ENCODE results near the gene S100A14. TPM values are rescaled to one million over a fixed set of nuclear protein-coding genes. Genes with fewer than 3 reads are reported as not detected.

S100A14 gene
- total and polyA plus RNA-seq, 2 of the 13 experiments (the other 11 are each of a cell fraction or from before 2014, with no cell fraction given) = 1.4 to 7.7 TPM

DNA sequence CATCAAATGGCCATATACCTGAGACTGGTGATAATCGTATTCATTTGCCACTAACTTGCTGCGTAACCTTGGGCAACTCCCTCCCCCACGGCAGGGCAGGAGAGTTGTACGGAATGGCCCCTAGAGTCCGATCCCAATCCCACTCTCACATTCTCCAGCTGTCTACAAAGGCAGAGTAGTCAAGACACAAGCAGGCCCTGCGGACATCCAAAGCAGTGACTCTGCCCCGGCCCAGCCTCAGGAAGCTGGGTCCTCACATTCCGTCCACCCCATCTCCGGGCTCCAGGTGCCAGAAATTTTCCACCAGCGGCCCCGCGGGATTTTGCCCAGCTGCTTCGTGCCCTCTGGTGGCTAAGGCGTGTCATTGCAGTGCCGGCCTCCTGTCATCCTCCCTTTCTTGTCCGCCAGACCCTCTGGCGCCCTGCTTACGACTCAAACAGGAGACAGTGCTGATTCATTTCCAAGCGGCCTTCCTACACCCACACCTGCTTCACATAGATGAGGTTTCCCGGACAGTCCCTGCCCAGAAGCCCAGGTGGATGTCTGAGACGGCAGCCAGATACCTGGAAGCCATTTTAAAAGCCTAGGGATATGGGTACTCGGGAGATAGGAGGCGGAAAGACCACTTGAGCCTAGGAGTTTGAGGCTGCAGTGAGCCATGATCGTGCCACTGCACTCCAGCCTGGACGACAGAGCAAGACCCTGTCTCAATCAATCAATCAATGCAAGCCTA is 47.6 kb downstream of the S100A14 start (continued):
- TF ChIP-seq, protein P1, sequence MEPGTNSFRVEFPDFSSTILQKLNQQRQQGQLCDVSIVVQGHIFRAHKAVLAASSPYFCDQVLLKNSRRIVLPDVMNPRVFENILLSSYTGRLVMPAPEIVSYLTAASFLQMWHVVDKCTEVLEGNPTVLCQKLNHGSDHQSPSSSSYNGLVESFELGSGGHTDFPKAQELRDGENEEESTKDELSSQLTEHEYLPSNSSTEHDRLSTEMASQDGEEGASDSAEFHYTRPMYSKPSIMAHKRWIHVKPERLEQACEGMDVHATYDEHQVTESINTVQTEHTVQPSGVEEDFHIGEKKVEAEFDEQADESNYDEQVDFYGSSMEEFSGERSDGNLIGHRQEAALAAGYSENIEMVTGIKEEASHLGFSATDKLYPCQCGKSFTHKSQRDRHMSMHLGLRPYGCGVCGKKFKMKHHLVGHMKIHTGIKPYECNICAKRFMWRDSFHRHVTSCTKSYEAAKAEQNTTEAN (CRISPR knock-in tag; conservative IDR thresholded peaks at IDR 0.05) = no peak
- 0 out of 2 replicates have a peak, but pooled peaks have one; percentile 37 for TF ChIP-seq KLF12 (CRISPR knock-in tag; IDR thresholded peaks at IDR 0.05; ENCODE audit: borderline replicate concordance)
- TF ChIP-seq, protein P2, sequence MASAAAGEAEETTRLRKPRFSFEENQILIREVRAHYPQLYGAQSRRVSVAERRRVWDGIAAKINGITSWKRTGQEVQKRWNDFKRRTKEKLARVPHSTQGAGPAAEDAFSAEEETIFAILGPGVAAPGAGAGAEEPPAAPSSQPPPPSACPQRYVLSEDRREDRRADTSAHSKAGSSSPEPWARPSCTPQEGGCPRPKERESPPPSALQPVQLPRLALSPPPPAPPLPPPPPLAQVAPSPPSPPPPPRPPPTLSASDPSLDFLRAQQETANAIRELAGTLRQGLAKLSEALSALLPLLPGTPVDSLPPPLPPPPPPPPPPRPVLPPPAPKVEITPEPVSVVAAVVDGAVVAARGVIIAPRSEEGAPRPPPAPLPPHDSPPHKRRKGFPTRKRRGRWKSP (CRISPR knock-in tag; IDR thresholded peaks at IDR 0.05) = 0 out of 2 replicates have a peak, but pooled peaks have one; percentile 32
- TF ChIP-seq, protein P3, sequence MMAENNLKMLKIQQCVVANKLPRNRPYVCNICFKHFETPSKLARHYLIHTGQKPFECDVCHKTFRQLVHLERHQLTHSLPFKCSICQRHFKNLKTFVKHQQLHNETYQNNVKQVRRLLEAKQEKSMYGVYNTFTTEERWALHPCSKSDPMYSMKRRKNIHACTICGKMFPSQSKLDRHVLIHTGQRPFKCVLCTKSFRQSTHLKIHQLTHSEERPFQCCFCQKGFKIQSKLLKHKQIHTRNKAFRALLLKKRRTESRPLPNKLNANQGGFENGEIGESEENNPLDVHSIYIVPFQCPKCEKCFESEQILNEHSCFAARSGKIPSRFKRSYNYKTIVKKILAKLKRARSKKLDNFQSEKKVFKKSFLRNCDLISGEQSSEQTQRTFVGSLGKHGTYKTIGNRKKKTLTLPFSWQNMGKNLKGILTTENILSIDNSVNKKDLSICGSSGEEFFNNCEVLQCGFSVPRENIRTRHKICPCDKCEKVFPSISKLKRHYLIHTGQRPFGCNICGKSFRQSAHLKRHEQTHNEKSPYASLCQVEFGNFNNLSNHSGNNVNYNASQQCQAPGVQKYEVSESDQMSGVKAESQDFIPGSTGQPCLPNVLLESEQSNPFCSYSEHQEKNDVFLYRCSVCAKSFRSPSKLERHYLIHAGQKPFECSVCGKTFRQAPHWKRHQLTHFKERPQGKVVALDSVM (CRISPR knock-in tag; IDR thresholded peaks at IDR 0.05) = 0 out of 2 replicates have a peak, but pooled peaks have one; percentile 35
- no peak for TF ChIP-seq POLR2AphosphoS2 (IDR thresholded peaks at IDR 0.05; ENCODE audit: low read depth, low read length)
- TF ChIP-seq ZNF430 (CRISPR knock-in tag; IDR thresholded peaks at IDR 0.05) = 0 out of 2 replicates have a peak, but pooled peaks have one; percentile 48
- TF ChIP-seq, protein P4, sequence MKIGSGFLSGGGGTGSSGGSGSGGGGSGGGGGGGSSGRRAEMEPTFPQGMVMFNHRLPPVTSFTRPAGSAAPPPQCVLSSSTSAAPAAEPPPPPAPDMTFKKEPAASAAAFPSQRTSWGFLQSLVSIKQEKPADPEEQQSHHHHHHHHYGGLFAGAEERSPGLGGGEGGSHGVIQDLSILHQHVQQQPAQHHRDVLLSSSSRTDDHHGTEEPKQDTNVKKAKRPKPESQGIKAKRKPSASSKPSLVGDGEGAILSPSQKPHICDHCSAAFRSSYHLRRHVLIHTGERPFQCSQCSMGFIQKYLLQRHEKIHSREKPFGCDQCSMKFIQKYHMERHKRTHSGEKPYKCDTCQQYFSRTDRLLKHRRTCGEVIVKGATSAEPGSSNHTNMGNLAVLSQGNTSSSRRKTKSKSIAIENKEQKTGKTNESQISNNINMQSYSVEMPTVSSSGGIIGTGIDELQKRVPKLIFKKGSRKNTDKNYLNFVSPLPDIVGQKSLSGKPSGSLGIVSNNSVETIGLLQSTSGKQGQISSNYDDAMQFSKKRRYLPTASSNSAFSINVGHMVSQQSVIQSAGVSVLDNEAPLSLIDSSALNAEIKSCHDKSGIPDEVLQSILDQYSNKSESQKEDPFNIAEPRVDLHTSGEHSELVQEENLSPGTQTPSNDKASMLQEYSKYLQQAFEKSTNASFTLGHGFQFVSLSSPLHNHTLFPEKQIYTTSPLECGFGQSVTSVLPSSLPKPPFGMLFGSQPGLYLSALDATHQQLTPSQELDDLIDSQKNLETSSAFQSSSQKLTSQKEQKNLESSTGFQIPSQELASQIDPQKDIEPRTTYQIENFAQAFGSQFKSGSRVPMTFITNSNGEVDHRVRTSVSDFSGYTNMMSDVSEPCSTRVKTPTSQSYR (CRISPR knock-in tag; IDR thresholded peaks at IDR 0.05; ENCODE audit: borderline replicate concordance) = peak; percentile 12; the same call in 1 of the 2 replicates
- no peak for TF ChIP-seq DPF2 (CRISPR knock-in tag; IDR thresholded peaks at IDR 0.05; ENCODE audit: borderline replicate concordance, low read depth)
- TF ChIP-seq KLF16 (CRISPR knock-in tag; IDR thresholded peaks at IDR 0.05) = peak in 1 of 2 experiments; percentile 61; a peak in 1 of 4 replicates
- TF ChIP-seq U2AF2 (IDR thresholded peaks at IDR 0.05; ENCODE audit: low read depth, low read length) = no peak
- TF ChIP-seq REPIN1 (CRISPR knock-in tag; IDR thresholded peaks at IDR 0.05; ENCODE audit: borderline replicate concordance, low read depth) = peak; percentile 29; the same call in 1 of the 2 replicates
- TF ChIP-seq BORCS8-MEF2B (CRISPR knock-in tag; IDR thresholded peaks at IDR 0.05) = peak; percentile 48; the same call in 1 of the 2 replicates
- TF ChIP-seq, protein P5, sequence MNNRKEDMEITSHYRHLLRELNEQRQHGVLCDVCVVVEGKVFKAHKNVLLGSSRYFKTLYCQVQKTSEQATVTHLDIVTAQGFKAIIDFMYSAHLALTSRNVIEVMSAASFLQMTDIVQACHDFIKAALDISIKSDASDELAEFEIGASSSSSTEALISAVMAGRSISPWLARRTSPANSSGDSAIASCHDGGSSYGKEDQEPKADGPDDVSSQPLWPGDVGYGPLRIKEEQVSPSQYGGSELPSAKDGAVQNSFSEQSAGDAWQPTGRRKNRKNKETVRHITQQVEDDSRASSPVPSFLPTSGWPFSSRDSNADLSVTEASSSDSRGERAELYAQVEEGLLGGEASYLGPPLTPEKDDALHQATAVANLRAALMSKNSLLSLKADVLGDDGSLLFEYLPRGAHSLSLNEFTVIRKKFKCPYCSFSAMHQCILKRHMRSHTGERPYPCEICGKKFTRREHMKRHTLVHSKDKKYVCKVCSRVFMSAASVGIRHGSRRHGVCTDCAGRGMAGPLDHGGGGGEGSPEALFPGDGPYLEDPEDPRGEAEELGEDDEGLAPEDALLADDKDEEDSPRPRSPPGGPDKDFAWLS (CRISPR knock-in tag; IDR thresholded peaks at IDR 0.05; ENCODE audit: borderline replicate concordance) = no peak
- TF ChIP-seq TCF7L2 (IDR thresholded peaks at IDR 0.05; ENCODE audit: low read depth, low read length) = no peak
- peak; percentile 96 for TF ChIP-seq STAG1 (CRISPR knock-in tag; IDR thresholded peaks at IDR 0.05)
- TF ChIP-seq RAD21 (CRISPR knock-in tag; IDR thresholded peaks at IDR 0.05) = peak; percentile 98
- 0 out of 2 replicates have a peak, but pooled peaks have one; percentile 59 for TF ChIP-seq MIER2 (CRISPR knock-in tag; IDR thresholded peaks at IDR 0.05)
- no peak; the same call in 1 of the 2 replicates for TF ChIP-seq ZNF331 (CRISPR knock-in tag; IDR thresholded peaks at IDR 0.05)

Data from HepG2 (cell line).